GM21423 (cell line): ENCODE results near the gene TUFM.
A peak's percentile ranks its signal among the peaks of the same experiment; 100 is the strongest.

ENCODE experiments used
- ATAC-seq: cut with Tn5 transposase; IDR thresholded peaks from one replicate; pipeline ENCODE4 v1.9.1; 2021; ENCODE audit warnings: mild to moderate bottlenecking, moderate library complexity; ENCODE audit not compliant: unreplicated experiment

The TUFM gene

GRCh38 chr16:28802235-28803019 lies 43.7 kb downstream of the TUFM start:
- peak; percentile 84 for ATAC-seq
